ENCODE measurements around the gene SLC35D2.
"Not testable (repeated sequence)": the region's sequence is repeated elsewhere in the genome, so short reads cannot be mapped to it uniquely, and the experiment has no call there.

The SLC35D2 gene

GRCh38 chr9:96323169-96323568, 60.3 kb downstream of the SLC35D2 start:
- TF ChIP-seq, protein P1, sequence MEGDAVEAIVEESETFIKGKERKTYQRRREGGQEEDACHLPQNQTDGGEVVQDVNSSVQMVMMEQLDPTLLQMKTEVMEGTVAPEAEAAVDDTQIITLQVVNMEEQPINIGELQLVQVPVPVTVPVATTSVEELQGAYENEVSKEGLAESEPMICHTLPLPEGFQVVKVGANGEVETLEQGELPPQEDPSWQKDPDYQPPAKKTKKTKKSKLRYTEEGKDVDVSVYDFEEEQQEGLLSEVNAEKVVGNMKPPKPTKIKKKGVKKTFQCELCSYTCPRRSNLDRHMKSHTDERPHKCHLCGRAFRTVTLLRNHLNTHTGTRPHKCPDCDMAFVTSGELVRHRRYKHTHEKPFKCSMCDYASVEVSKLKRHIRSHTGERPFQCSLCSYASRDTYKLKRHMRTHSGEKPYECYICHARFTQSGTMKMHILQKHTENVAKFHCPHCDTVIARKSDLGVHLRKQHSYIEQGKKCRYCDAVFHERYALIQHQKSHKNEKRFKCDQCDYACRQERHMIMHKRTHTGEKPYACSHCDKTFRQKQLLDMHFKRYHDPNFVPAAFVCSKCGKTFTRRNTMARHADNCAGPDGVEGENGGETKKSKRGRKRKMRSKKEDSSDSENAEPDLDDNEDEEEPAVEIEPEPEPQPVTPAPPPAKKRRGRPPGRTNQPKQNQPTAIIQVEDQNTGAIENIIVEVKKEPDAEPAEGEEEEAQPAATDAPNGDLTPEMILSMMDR (IDR thresholded peaks at IDR 0.05; ENCODE audit: insufficient read depth, low read depth, low read length, missing control alignments): no peak
- H3K4me3 ChIP-seq (ENCODE audit: low read length): no peak overlapping the region
- no peak for DNase-seq (ENCODE audit: low read depth)

DNA sequence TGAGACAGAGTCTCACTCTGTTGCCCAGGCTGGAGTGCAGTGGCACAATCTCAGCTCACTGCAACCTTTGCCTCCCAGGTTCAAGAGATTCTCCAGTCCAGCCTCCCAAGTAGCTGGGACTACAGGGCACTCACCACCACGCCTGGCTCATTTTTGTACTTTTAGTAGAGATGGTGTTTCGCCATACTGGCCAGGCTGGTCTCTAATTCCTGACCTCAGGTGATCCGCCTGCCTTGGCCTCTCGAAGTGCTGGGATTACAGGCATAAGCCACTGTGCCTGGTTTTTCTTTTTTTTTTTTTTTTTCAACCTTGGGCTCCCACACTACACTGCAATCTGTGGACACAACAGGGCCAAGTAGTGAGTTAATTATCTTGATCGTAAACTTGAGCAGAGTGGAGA, 60.8 kb downstream of the SLC35D2 start:
- H3K4me3 ChIP-seq (ENCODE audit: low read length); DNase-seq (ENCODE audit: low read depth): not testable (repeated sequence)

DNA sequence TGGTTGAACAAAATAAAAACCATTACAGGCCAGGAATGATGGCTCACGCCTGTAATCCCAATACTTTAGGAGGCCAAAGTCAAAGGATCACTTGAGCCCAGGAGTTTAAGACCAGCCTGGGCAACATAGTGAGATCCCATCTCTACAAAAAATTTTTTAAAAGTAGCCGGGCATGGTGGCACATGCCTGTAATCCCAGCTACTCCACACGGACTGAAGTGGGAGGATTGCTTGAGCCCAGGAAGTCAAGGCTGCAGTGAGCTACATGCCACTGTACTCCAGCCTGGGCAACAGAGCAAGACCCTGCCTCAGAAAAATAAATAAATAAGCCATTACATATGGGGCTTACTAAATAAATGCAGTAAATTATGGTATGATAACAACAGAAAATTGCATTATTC, 61.3 kb downstream of the SLC35D2 start:
- H3K4me3 ChIP-seq (ENCODE audit: low read length); DNase-seq (ENCODE audit: low read depth): not testable (repeated sequence)

DNA sequence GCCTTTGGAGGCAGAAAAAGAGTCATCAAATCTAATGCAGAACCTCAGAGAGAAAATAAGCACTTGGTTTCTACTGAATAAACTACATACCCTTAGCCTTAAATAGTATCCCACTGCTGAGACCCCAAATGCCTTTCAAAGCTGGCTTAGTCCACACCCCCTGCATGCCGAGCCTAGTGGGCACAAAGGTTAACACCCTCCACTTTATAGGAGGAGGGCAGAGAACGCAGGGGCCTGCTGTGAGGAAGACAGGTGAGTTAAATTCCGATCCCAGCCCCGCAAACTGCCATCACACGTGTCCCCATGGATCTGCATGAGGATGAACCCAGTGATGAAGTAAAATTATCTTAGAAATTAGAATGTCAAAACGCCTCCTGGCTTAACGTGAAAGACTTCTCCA, 62.0 kb downstream of the SLC35D2 start:
- no peak for DNase-seq (ENCODE audit: low read depth)
- TF ChIP-seq, protein P1 (IDR thresholded peaks at IDR 0.05; ENCODE audit: insufficient read depth, low read depth, low read length, missing control alignments): no peak
- H3K4me3 ChIP-seq (ENCODE audit: low read length): no peak overlapping the region

- DNase-seq (ENCODE audit: low read depth): no peak
- no peak overlapping the region for H3K4me3 ChIP-seq (ENCODE audit: low read length)
- TF ChIP-seq, protein P1 (IDR thresholded peaks at IDR 0.05; ENCODE audit: insufficient read depth, low read depth, low read length, missing control alignments): no peak
Measured at GRCh38 chr9:96320749-96321280, 62.7 kb downstream of the SLC35D2 start.

GRCh38 chr9:96318921-96319565, 64.5 kb downstream of the SLC35D2 start:
- no peak for DNase-seq (ENCODE audit: low read depth)
- TF ChIP-seq, protein P1 (IDR thresholded peaks at IDR 0.05; ENCODE audit: insufficient read depth, low read depth, low read length, missing control alignments): no peak
- no peak overlapping the region for H3K4me3 ChIP-seq (ENCODE audit: low read length)

DNA sequence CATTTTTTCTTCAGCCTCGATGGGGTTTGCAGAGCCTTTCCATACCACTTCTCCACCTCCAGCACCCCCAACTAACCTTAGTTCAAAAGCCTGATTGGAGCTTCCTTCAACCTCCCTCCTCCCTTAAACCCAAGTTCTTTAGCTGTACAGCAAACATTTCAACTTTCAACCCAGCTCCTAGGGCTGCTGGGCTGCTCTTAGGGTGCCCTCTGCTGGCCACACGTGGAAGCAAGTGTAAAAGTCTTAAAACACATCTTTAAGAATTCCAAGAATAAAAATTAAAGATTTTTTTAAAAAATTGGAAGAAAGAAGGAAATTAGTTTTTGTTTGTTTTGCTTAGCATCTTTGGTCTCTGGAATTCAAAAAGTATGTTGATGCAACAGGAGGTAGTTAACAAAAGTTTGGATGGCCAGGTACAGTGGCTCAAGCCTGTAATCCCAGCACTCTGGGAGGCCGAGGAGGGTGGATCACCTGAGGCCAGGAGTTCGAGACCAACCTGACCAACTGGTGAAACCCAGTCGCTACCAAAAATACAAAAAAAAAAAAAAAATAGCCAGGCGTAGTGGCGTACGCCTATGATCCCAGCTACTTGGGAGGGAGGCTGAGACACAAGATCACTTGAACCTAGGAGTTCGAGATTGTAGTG, 66.1 kb downstream of the SLC35D2 start:
- H3K4me3 ChIP-seq (ENCODE audit: low read length): no peak overlapping the region
- DNase-seq (ENCODE audit: low read depth): peak; percentile 74
- TF ChIP-seq, protein P1 (IDR thresholded peaks at IDR 0.05; ENCODE audit: insufficient read depth, low read depth, low read length, missing control alignments): peak; percentile 94

GRCh38 chr9:96309850-96310249, 73.7 kb downstream of the SLC35D2 start:
- DNase-seq (ENCODE audit: low read depth): no peak
- no peak overlapping the region for H3K4me3 ChIP-seq (ENCODE audit: low read length)
- TF ChIP-seq, protein P1 (IDR thresholded peaks at IDR 0.05; ENCODE audit: insufficient read depth, low read depth, low read length, missing control alignments): no peak

DNA sequence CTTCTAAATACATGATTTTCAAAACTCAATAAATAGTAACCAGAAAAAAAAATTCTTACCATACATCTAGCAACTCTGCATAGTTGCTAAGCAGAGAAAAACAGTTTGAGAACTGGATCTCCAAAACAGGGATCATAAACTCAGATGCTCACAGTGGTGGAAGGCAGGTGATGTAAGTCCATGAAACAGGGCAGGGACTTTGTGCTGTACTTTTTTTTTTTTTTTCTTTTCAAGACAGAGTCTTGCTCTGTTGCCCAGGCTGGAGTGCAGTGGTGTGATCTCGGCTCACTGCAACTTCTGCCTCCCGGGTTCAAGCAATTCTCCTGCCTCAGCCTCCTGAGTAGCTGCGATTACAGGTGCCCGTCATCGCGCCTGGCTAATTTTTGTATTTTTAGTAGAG, 76.6 kb downstream of the SLC35D2 start:
- not testable (repeated sequence) for H3K4me3 ChIP-seq (ENCODE audit: low read length); DNase-seq (ENCODE audit: low read depth)
